ENCODE results near the gene ARL5B.

ARL5B gene

GRCh38 chr10:18718991-18719390 lies 59.8 kb downstream of the ARL5B start:
- no peak for DNase-seq

DNA sequence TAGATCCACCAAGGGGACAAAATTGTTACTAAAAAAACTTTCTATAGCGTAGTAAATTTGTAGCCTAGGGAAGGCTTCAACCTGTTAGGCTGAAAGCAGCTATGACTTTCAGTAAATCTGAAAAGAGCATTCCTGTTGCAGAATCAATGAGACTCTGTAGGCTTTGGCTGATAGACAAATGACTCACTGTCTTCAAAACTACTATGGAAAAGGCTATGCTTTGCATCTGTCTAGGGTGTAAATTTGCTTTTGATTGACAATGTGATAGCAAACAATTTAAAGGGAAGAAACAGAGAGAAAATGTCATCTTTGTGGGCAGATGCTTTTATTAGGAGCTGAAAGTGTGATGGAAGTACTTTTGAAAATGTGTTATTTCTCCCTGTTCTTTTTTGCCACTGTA lies 60.6 kb downstream of the ARL5B start:
- DNase-seq: no peak

DNA sequence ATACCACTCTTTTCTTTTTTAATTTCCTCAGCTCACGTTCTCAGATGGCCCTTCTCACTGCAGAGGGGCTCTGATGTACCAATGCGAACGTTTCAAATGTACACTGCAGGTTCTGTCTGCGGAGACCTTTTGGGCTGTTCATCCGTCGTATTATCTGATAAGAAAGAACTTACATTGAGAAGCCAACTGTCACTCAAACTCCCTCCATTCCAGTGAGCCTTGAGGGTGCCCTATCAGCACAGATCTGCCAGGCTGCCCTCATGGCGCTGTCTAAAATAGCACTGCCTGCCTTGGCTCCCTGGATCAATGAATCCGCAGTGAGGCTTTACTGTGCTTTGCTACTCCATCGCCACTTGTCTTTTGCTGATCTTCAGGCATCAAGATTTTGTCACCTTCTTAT lies 61.8 kb downstream of the ARL5B start:
- no peak for DNase-seq

DNA sequence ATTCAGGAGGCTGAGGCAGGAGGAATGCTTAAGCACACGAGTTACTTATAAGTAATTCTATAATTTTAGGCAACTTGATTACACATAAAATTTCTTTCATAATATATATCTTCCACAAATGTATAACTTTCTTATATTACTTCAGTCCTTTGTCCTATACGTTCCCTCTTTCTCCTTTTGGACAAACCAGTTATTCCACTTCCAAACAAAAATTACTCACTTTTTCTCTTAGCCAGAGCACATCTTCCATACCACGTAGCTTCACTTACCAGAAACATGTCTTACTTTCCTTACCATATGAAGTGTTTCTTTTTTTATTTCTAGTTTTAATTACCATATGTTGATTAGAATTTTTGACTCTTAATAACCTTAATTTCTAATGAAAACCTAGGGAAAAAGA lies 64.6 kb downstream of the ARL5B start:
- DNase-seq: no peak

Data from T-helper 1 cell (primary cell).